GM21515 (cell line): ENCODE measurements around the gene CCDC78.
"Not testable (repeated sequence)": the region's sequence is repeated elsewhere in the genome, so short reads cannot be mapped to it uniquely, and the experiment has no call there.

ENCODE experiments used
- ATAC-seq: cut with Tn5 transposase; IDR thresholded peaks from one replicate; pipeline ENCODE4 v1.9.1; 2021; ENCODE audit not compliant: unreplicated experiment

CCDC78 gene

GRCh38 chr16:761625-762513 lies 35.6 kb upstream of the CCDC78 start:
- ATAC-seq: no peak

- ATAC-seq: no peak
Measured at GRCh38 chr16:760545-761343, 34.5 kb upstream of the CCDC78 start, which contains the start of gene MSLN. MSLN (plus strand) TSS chr16:760734; CDS start chr16:762681, 1,947 bp downstream.

- ATAC-seq: no peak
Measured at GRCh38 chr16:760065-760464, 33.8 kb upstream of the CCDC78 start.

- ATAC-seq: no peak
Measured at GRCh38 chr16:759110-759910, 33.1 kb upstream of the CCDC78 start.

GRCh38 chr16:756428-756827 lies 30.2 kb upstream of the CCDC78 start:
- ATAC-seq: no peak

- ATAC-seq: no peak
Measured at GRCh38 chr16:754656-755055, 28.4 kb upstream of the CCDC78 start.

GRCh38 chr16:754121-754607 lies 27.9 kb upstream of the CCDC78 start:
- not testable (repeated sequence) for ATAC-seq

- ATAC-seq: no peak
Measured at GRCh38 chr16:752007-752312, 25.7 kb upstream of the CCDC78 start.

GRCh38 chr16:751152-752006 lies 25.1 kb upstream of the CCDC78 start:
- ATAC-seq: no peak

- no peak for ATAC-seq
Measured at GRCh38 chr16:750485-750884, 24.2 kb upstream of the CCDC78 start.

GRCh38 chr16:749010-749409 lies 22.8 kb upstream of the CCDC78 start:
- ATAC-seq: no peak

GRCh38 chr16:747978-748746 lies 21.9 kb upstream of the CCDC78 start:
- ATAC-seq: no peak

- no peak for ATAC-seq
Measured at GRCh38 chr16:746637-747036, 20.4 kb upstream of the CCDC78 start.

- no peak for ATAC-seq
Measured at GRCh38 chr16:745739-746138, 19.5 kb upstream of the CCDC78 start.

- no peak for ATAC-seq
Measured at GRCh38 chr16:743794-744500, 17.7 kb upstream of the CCDC78 start.

- not testable (repeated sequence) for ATAC-seq
Measured at GRCh38 chr16:742894-743293, 16.7 kb upstream of the CCDC78 start.

- no peak for ATAC-seq
Measured at GRCh38 chr16:741986-742629, 15.9 kb upstream of the CCDC78 start.

GRCh38 chr16:740764-741505 lies 14.7 kb upstream of the CCDC78 start, which contains the start of gene CIAO3:
CIAO3 (minus strand) TSS chr16:740997; CDS start chr16:740985, 12 bp downstream.
- ATAC-seq: peak; percentile 67
